ENCODE measurements around the gene CELA2A.
A peak's percentile ranks its signal among the peaks of the same experiment; 100 is the strongest.

Gene CELA2A

GRCh38 chr1:15423355-15424077 lies 33.0 kb upstream of the CELA2A start:
- no peaks in the 10 kb centered on the region for H3K4me1 ChIP-seq
- DNase-seq = no peak
- H3K9me3 ChIP-seq = no peaks in the 10 kb centered on the region
- TF ChIP-seq, protein P1, sequence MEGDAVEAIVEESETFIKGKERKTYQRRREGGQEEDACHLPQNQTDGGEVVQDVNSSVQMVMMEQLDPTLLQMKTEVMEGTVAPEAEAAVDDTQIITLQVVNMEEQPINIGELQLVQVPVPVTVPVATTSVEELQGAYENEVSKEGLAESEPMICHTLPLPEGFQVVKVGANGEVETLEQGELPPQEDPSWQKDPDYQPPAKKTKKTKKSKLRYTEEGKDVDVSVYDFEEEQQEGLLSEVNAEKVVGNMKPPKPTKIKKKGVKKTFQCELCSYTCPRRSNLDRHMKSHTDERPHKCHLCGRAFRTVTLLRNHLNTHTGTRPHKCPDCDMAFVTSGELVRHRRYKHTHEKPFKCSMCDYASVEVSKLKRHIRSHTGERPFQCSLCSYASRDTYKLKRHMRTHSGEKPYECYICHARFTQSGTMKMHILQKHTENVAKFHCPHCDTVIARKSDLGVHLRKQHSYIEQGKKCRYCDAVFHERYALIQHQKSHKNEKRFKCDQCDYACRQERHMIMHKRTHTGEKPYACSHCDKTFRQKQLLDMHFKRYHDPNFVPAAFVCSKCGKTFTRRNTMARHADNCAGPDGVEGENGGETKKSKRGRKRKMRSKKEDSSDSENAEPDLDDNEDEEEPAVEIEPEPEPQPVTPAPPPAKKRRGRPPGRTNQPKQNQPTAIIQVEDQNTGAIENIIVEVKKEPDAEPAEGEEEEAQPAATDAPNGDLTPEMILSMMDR (IDR thresholded peaks at IDR 0.05; ENCODE audit: low read depth, low read length) = no peak
- no peak overlapping the region for H3K4me3 ChIP-seq (ENCODE audit: low read depth, low read length)
- H3K27me3 ChIP-seq = no peaks in the 10 kb centered on the region
- H3K36me3 ChIP-seq = no peaks in the 10 kb centered on the region

DNA sequence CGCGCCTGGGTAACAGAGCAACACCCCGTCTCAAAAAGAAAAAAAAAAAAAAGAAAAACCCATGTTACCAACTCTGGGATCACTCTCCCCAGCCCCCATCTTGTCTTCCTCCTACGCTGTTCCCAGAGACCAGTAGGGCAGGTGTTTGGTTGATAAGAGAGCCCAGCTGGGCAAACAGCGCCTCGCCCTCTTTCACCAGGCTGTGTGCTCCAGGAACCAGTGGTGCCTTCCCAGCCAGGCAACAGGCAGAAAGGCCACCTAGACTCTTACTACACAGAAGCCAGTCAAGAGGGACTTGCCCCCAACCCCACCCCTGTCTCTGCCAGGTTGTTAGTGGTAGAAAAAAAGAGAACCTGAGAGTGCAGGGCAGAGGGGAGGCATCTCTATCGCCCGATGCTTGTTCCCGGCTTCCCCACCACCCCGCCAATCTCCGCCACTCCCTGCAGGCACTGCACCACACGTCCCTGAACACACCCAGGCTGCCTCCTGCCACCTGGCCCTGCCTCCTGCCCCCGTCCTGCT lies 32.3 kb upstream of the CELA2A start:
- Histone ChIP-seq H3K36me3 (no peaks in the 10 kb centered on the region), H3K4me3 (ENCODE audit: low read depth, low read length) (no peak overlapping the region), H3K27me3 (no peaks in the 10 kb centered on the region), H3K4me1 (no peaks in the 10 kb centered on the region), H3K9me3 (no peaks in the 10 kb centered on the region)
- TF ChIP-seq, protein P1 (IDR thresholded peaks at IDR 0.05; ENCODE audit: low read depth, low read length) = no peak
- peak; percentile 38 for DNase-seq

DNA sequence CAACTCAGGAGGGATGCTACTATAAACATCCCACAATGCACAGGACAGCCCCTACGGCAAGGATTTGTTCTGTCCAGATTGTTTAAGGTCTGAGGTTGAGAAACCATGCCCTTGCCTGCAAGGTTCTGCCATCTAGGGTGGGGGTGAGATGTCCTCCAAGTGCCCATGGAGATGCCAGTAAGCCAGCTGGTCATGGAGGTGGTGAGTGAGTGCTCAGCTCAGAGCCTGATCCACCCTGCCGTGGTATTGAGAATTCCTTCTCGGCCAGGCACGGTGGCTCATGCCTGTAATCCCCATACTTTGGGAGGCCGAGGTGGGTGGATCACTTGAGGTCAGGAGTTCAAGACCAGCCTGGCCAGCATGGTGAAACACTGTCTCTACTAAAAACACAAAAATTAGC lies 31.6 kb upstream of the CELA2A start:
- Histone ChIP-seq H3K36me3 (no peaks in the 10 kb centered on the region), H3K27me3 (no peaks in the 10 kb centered on the region), H3K4me1 (no peaks in the 10 kb centered on the region), H3K4me3 (ENCODE audit: low read depth, low read length) (no peak overlapping the region), H3K9me3 (no peaks in the 10 kb centered on the region)
- no peak for DNase-seq
- TF ChIP-seq, protein P1 (IDR thresholded peaks at IDR 0.05; ENCODE audit: low read depth, low read length) = no peak

GRCh38 chr1:15425521-15425920 lies 31.0 kb upstream of the CELA2A start:
- H3K36me3 ChIP-seq = no peaks in the 10 kb centered on the region
- no peak overlapping the region for H3K4me3 ChIP-seq (ENCODE audit: low read depth, low read length)
- DNase-seq = no peak
- no peaks in the 10 kb centered on the region for H3K4me1 ChIP-seq
- H3K27me3 ChIP-seq = no peaks in the 10 kb centered on the region
- H3K9me3 ChIP-seq = no peaks in the 10 kb centered on the region
- TF ChIP-seq, protein P1 (IDR thresholded peaks at IDR 0.05; ENCODE audit: low read depth, low read length) = no peak

DNA sequence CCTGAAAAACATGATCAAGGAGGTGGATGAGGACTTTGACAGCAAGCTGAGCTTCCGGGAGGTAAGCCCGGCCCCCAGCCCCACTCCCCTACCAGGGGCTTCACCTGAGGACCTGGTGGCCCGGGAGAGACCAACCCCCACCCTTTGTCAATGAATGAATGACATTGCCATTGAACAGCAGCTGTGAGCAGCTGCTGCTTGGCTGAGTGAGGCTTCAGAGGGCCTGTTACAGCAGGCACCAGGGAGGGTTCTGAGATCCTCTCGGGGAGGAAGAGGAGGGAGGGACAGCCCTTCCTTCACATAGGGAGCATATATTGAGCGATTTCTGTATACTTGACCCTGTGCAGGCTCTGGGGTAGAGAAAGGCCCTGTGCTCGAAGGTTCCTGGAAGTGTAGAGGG lies 30.6 kb upstream of the CELA2A start:
- TF ChIP-seq, protein P1 (IDR thresholded peaks at IDR 0.05; ENCODE audit: low read depth, low read length) = no peak
- H3K27me3 ChIP-seq = no peaks in the 10 kb centered on the region
- H3K36me3 ChIP-seq = no peaks in the 10 kb centered on the region

GRCh38 chr1:15426492-15427279 lies 29.8 kb upstream of the CELA2A start:
- no peaks in the 10 kb centered on the region for H3K36me3 ChIP-seq
- DNase-seq = no peak

More for the DNA sequence above, 30.6 kb upstream of the CELA2A start:
- DNase-seq = no peak
- no peak overlapping the region for H3K4me3 ChIP-seq (ENCODE audit: low read depth, low read length)
- no peaks in the 10 kb centered on the region for H3K9me3 ChIP-seq
- no peaks in the 10 kb centered on the region for H3K4me1 ChIP-seq

More at GRCh38 chr1:15426492-15427279, 29.8 kb upstream of the CELA2A start:
- H3K9me3 ChIP-seq = no peaks in the 10 kb centered on the region
- no peaks in the 10 kb centered on the region for H3K4me1 ChIP-seq
- H3K27me3 ChIP-seq = no peaks in the 10 kb centered on the region
- no peak overlapping the region for H3K4me3 ChIP-seq (ENCODE audit: low read depth, low read length)
- TF ChIP-seq, protein P1 (IDR thresholded peaks at IDR 0.05; ENCODE audit: low read depth, low read length) = no peak

All from BE2C (cell line).